Heart right ventricle (tissue), 16 donors: ENCODE data around the gene COL11A1. TPM values are rescaled to one million over a fixed set of nuclear protein-coding genes. Genes with fewer than 3 reads are reported as not detected.
A peak's percentile ranks its signal among the peaks of the same experiment; 100 is the strongest.

Experiments used
- ATAC-seq, 8 donors: fragments of 200-7000 bp; cut with Tn5 transposase; one replicate each; pipeline ENCODE4 v1.9.1; 2020; ENCODE audit warnings: mild to moderate bottlenecking in 8 of 8, moderate library complexity in 8 of 8, moderate number of reproducible peaks in 1 of 8
- DNase-seq, 2 donors: peaks; one replicate each; pipeline ENCODE4 v3.0.0-alpha.2; 2020
- H3K27ac ChIP-seq, 10 donors: fragments of 200-600 bp; sonication (generic) in 2 of 10; one replicate each; pipeline versions ENCODE4 v1.5.0 to v1.8.0; 2020 to 2022; ENCODE audit warnings: mild to moderate bottlenecking in 3 of 10
- H3K27me3 ChIP-seq, 7 donors: fragments of 200-600 bp; one replicate each; pipeline ENCODE4 v1.8.0; 2021 to 2022; ENCODE audit warnings: mild to moderate bottlenecking in 2 of 7
- H3K36me3 ChIP-seq, 9 donors: fragments of 200-600 bp; sonication (generic) in 1 of 9; one replicate each; pipeline versions ENCODE4 v1.5.0 to v1.8.0; 2020 to 2022; ENCODE audit warnings: mild to moderate bottlenecking in 2 of 9
- H3K4me1 ChIP-seq, 9 donors: fragments of 200-600 bp; sonication (generic) in 1 of 9; one replicate each; pipeline versions ENCODE4 v1.5.0 to v1.8.0; 2020 to 2022; ENCODE audit warnings: mild to moderate bottlenecking in 4 of 9
- H3K4me3 ChIP-seq, 10 donors: fragments of 200-600 bp; sonication (generic) in 2 of 10; one replicate each; pipeline versions ENCODE4 v1.5.0 to v1.8.0; 2020 to 2022; ENCODE audit warnings: mild to moderate bottlenecking in 7 of 10, moderate library complexity in 2 of 10
- H3K9me3 ChIP-seq, 11 donors: fragments of 200-600 bp in 10 of 11; sonication (generic) in 2 of 11; one replicate each; pipeline versions ENCODE4 v1.5.0 to v1.8.0; 2013 to 2022; ENCODE audit warnings: mild to moderate bottlenecking in 2 of 11, control low read depth in 1 of 11, moderate library complexity in 1 of 11
- WGBS, 2 donors: extraction: QIAGEN DNeasy Blood & Tissue Kit; methylation state at CpG; one replicate each; pipeline ENCODE4 v1.1.7; 2013; ENCODE audit warnings: inconsistent platforms in 1 of 2; 5-methylcytosine and 5-hydroxymethylcytosine counted together
- intact Hi-C, 10 donors: fragments of 100-400 bp; cut with DNase I; formaldehyde crosslinking; loops; one replicate each; pipeline versions ENCODE4 v1.11.1 to v1.14.2; 2022
- polyA plus RNA-seq, 2 donors: library from polyadenylated mRNA; stranded (reverse); fragments of 200-250 nt; gene quantifications; one replicate each; pipeline ENCODE4 v1.2.3, GENCODE V29; 2013
- total RNA-seq, 10 donors: library from RNA; stranded (reverse); fragmentation: NEBNext Ultra II Directional in 3 of 10; extraction: Animal tissue kit (Norgen Biotek cat#: 25700) in 3 of 10; gene quantifications; one replicate each; pipeline versions ENCODE4 v1.2.1 to v1.2.4, GENCODE V29; 2021 to 2023
- TF ChIP-seq, protein P1 (sequence below), 9 donors: fragments of 200-600 bp; sonication (generic) in 2 of 9; IDR thresholded peaks; one replicate each; pipeline versions ENCODE4 v1.5.0 to v1.8.0; 2021 to 2022; ENCODE audit warnings: antibody characterized with exemption in 9 of 9, mild to moderate bottlenecking in 5 of 9, moderate library complexity in 1 of 9
- donor health status: Arrhythmogenic right ventricular cardiomyopathy.
- donor health status: ischemic (EF 13 %, LVEDD 7.1; RV severe dilation, severe dysfunction).
- donor health status: healthy with polysubstance abuse.
- donor health status: DM: no; HTN: yes; CAD: no.
- donor health status: DM: no; HTN: no; CAD: no.
- donor health status: ischemic (EF 25% LVEDD 6.9; RV normal size, moderate dysfunction).
- donor health status: ischemic (EF 25% LVEDD 5.7; RV mildly dilated, moderate dysfunction).
- donor health status: healthy.
- donor health status: DM: yes; HTN: yes; CAD: no.
- donor health status: Ischemic cardiomyopathy.
- donor health status: ischemic (EF 35%, LVEDD 5.7; RV mildly dilated, moderate dysfunction).
- donor health status: nonischemic (EF 11% LVEDD 7.7; RV severe dilation, severe dysfunction).
- donor health status: DM: yes; HTN: yes; CAD: no.
- donor health status: PGD.
- donor health status: ischemic (EF 29% LVEDD 5.4; RV normal size, mild dysfunction).
- donor health status: nonischemic (EF 23%, LVEDD 6.1; RV moderate dilation, normal function).

Gene COL11A1
- total and polyA plus RNA-seq, 12 donors: 0.12 to 0.15 (median 0.13) TPM; not detected in 9

DNA sequence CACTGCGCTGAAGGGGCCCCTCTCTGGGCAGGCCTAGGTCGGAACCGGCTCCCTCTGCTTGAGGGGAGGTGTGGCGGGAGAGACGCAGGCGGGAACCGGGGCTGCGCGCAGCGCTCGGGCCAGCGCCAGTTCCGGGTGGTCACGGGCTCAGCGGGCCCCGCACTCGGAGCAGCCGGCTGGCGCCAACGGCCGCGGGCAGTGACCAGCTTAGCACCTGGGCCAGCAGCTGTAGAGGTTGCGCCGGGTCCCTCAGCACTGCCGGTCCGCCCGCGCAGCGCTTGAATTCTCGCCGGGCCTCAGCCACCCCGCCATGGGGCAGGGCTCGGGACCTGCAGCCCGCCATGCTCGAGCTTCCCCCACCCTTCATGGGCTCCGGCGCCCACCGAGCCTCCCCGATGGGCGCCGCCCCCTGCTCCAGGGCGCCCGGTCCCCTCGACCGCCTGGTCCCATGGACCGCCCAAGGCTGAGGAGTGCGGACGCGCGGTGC is 254.6 kb downstream of the COL11A1 start:
- WGBS, 2 donors: 90 to 94% methylated on average over 39 to 50 of the region's 50 CpGs
- Histone ChIP-seq H3K4me3 (no peak overlapping the region), H3K36me3 (no peaks in the 10 kb centered on the region), H3K27me3 (no peaks in the 10 kb centered on the region), H3K4me1 (no peaks in the 10 kb centered on the region), H3K9me3 (peaks cover 0 to 39% (median 6%) of the 10 kb centered on the region in 11 donors), H3K27ac (no peak overlapping the region)
- TF ChIP-seq, protein P1, sequence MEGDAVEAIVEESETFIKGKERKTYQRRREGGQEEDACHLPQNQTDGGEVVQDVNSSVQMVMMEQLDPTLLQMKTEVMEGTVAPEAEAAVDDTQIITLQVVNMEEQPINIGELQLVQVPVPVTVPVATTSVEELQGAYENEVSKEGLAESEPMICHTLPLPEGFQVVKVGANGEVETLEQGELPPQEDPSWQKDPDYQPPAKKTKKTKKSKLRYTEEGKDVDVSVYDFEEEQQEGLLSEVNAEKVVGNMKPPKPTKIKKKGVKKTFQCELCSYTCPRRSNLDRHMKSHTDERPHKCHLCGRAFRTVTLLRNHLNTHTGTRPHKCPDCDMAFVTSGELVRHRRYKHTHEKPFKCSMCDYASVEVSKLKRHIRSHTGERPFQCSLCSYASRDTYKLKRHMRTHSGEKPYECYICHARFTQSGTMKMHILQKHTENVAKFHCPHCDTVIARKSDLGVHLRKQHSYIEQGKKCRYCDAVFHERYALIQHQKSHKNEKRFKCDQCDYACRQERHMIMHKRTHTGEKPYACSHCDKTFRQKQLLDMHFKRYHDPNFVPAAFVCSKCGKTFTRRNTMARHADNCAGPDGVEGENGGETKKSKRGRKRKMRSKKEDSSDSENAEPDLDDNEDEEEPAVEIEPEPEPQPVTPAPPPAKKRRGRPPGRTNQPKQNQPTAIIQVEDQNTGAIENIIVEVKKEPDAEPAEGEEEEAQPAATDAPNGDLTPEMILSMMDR (IDR thresholded peaks at IDR 0.05): no peak
- ATAC-seq (peak in 3 of 8 donors; percentile 15 to 44 (median 23)), DNase-seq (no peak)
- intact Hi-C loops: no loop called here

DNA sequence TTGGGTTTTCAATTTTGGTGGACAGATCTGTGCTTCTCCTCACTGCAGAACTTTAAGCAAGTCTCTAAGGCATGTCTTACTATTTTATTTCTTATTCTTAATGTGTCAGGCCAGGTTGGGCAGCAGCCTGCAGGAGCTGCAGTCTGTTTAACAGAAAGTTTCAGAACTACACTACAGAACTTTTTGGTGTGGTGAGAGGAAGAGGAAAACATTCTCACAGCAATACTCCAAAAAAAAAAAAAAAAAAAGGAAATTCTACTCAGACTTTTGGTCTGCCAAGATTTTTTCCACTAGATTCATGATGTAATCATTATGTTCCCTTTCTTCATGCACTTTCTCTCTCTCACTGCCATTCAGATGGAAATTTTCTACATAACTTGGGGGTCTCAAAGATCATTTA is 255.2 kb downstream of the COL11A1 start:
- H3K27me3 ChIP-seq: no peaks in the 10 kb centered on the region
- H3K9me3 ChIP-seq: peaks cover 0 to 45% (median 6%) of the 10 kb centered on the region in 11 donors
- DNase-seq (no peak), ATAC-seq (no peak)
- no peaks in the 10 kb centered on the region for H3K4me1 ChIP-seq
- TF ChIP-seq, protein P1 (IDR thresholded peaks at IDR 0.05): no peak
- no peak overlapping the region for H3K4me3 ChIP-seq
- no peaks in the 10 kb centered on the region for H3K36me3 ChIP-seq
- intact Hi-C loops: no loop called here
- no peak overlapping the region for H3K27ac ChIP-seq

DNA sequence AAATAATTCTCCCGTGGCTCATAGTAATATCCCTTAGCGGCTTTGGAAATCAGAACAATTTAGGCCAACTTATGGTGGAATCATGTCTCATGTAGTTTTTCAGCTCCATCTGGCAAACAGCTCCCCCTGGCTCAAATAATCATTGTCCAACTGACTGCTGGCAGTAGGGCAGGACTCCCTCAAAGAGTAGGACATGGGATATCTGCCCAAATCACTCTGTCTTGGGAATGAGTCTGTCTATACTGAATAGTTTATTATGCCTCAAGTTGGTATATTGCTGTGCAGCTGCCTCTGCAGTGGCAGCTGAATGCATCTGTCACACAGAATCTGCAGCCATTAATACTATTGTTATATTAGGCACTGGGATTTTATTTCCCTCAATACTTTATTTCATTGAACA is 255.7 kb downstream of the COL11A1 start:
- Histone ChIP-seq H3K27me3 (no peaks in the 10 kb centered on the region), H3K36me3 (no peaks in the 10 kb centered on the region), H3K4me3 (no peak overlapping the region), H3K4me1 (no peaks in the 10 kb centered on the region), H3K27ac (no peak overlapping the region), H3K9me3 (peaks cover 0 to 50% (median 6%) of the 10 kb centered on the region in 11 donors)
- WGBS, 2 donors: 58 to 62% methylated on average over 2 of the region's 2 CpGs
- TF ChIP-seq, protein P1 (IDR thresholded peaks at IDR 0.05): no peak
- DNase-seq: no peak
- no peak for ATAC-seq
- intact Hi-C loops: no loop called here

DNA sequence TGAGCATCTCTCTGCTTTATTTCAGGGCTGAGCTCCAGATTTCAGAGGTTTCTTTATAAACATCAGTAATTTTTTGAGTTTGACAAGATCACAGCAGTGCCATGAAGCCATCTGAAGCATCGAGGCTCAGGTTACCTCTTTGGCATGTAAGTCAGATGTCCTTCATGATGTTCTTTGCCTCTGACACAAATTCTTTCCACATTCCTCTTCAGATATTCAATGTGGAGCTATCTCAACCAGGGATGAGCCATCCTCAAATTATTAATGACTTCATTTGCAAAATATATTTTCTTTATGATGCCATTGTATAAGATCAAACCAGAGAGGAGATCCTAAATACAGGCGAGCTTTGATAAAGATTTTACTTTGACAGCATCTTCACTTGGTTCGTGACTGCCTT is 256.7 kb downstream of the COL11A1 start:
- Histone ChIP-seq H3K36me3 (no peaks in the 10 kb centered on the region), H3K4me1 (no peaks in the 10 kb centered on the region)

More for the DNA sequence above, 256.7 kb downstream of the COL11A1 start:
- intact Hi-C loops: no loop called here
- 78 to 86% methylated on average over 3 of the region's 3 CpGs for WGBS, 2 donors
- ATAC-seq (no peak), DNase-seq (no peak)
- no peaks in the 10 kb centered on the region for H3K27me3 ChIP-seq
- TF ChIP-seq, protein P1 (IDR thresholded peaks at IDR 0.05): no peak
- H3K4me3 ChIP-seq: no peak overlapping the region
- no peak overlapping the region for H3K27ac ChIP-seq
- H3K9me3 ChIP-seq: peaks cover 0 to 47% (median 6%) of the 10 kb centered on the region in 11 donors
